GM18867 (cell line): Measurements from ENCODE around the gene SNX14.
A peak's percentile ranks its signal among the peaks of the same experiment; 100 is the strongest.

ENCODE experiments used
- ATAC-seq: cut with Tn5 transposase; IDR thresholded peaks from one replicate; pipeline ENCODE4 v1.9.1; 2021; ENCODE audit warnings: mild to moderate bottlenecking, moderate library complexity; ENCODE audit not compliant: unreplicated experiment

The SNX14 gene

DNA sequence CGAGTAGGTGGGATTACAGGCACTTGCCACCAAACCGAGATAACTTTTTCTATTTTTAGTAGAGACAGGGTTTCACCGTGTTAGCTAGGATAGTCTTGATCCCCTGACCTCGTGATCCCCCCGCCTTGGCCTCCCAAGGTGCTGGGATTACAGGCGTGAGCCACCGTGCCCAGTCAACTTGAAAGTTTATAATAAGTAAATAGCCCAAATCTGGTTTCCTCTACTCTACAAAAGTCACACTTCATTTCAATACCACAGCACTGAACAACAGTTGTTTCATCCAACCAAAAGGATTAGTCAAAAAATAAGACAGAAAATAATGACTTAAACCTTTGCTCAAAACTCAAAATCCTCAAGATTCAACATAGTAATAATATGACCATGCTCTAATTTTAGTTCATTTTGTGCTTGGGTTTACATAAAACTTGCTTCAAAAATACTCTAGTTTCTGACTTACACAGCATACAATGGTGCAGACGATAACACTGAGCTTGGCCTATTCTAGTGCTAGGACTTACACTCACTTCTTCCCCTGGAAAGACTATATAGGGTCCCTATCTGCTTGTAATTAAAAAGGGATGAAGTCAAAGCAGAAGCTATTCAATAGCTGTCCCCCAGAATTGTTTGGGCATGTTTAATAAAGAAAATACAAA is 87.1 kb downstream of the SNX14 start:
- ATAC-seq = no peak

DNA sequence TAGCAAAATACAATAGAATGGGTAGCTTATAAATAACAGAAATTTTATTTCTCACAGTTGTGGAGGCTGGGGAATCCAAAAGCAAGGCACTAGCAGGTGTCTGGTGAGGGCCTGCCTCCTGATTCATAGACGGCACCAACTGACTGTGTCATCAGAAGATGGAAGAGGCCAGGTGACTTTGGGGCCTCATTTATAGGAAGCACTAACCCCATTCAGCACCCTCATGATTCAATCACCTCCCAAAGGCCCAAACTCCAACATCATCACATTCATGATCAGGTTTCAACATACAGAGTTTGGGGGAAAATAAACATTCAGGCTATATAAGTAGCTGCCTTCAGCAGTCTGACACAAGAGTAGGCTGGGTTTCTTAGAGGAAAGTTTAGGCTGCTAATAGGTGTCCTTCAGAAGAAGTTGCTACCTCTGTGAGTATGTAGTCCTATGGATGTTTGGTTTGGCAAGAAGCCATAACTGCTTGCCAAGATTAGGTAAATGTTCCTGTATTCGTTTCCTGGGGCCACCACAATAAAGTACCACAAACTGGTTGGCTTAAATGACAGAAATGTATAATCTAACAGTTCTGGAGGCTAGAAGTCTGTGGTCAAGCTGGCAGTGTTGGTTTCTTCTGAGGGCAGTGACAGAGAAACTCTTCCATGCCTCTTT is 94.9 kb downstream of the SNX14 start:
- no peak for ATAC-seq

GRCh38 chr6:85496856-85497255 is 96.8 kb downstream of the SNX14 start:
- no peak for ATAC-seq

DNA sequence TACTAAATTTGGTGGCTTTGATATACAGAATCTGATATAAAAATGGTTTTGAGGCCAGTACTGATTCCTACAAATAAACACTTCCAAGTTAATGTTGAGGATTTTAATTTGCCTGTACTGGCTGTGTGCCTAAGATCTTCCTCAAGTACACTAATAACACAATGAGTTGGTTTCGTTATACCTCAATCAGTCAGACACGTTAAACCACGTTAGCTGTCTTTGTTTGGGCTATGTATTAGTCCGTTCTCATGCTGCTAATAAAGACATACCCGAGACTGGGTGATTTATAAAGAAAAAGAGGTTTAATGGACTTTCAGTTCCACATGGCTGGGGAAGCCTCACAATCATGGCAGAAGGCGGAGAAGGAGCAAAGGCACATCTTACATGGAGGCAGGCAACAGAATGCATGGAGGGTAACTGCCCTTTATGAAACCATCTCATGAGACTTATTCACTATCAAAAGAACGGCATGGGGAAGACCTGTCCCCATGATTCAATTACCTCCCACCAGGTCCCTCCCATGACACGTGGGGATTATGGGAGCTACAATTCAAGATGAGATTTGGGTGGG is 97.6 kb downstream of the SNX14 start:
- ATAC-seq = no peak

DNA sequence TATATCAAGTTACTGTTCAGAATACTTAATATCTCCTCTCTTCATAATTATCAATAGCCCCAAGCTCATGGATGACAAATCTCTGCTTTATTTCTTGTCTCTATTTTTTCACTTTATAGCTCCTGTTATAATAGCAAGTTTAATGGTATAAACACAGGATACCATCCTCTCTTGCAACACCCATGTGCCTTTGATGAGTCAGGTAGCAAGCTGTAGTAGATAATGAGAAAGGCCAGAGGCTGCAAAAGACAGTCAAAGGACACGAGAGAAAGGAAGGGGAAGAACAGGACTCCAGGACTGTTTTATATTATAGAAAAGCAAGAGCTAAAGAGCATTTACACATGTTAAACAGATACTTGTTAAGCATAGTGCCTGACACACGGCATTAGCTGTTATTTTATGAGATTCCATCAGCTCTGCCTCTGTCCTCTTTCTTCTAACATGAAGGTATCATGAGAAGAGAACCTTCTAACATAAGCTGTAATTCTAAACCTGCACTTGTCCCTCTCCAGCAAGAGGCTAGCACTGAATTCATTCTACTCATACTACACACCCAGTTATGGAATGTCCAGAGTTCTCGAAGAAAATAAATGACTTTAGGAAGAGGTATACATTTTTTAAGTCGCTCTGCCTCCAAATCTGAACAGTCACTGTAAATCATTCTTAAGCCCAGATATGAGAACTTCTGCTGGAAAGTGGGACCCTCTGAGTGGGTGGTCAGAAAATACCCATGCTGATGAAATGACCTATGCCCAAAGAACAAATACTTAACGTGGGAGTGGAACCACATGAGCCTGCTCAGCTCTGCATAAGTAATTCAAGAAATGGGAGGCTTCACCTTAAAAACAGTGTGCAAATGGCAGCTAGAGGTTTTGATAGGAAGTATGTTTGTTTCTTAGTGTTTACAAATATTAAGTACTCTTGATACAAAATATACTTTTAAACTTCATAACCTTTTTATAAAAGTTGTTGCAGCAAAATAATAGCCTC is 98.8 kb downstream of the SNX14 start:
- ATAC-seq = no peak

DNA sequence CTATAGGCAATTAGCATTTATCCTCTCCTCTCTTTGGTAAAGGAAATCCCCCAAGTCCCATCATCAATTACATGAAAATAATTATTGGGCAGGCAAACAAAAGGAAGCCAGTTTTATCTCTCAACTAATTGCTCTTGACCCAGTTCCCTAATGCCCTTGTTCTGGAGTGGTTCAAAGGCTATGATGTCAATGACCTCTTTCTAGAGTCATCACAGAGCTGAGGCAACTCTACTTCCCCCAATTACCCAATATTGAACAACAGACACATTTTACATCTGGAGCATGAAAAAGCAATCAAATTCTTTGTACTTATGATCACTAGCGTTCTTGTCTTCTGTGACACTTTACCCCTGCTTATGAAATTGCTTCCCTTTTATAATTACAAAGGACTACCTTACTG is 100.3 kb downstream of the SNX14 start:
- ATAC-seq = no peak

- ATAC-seq = no peak
These were observed 103.0 kb downstream of the SNX14 start for GRCh38 chr6:85490516-85491248.

GRCh38 chr6:85484948-85485347 is 108.7 kb downstream of the SNX14 start:
- ATAC-seq = no peak

GRCh38 chr6:85483846-85484245 is 109.8 kb downstream of the SNX14 start:
- no peak for ATAC-seq

DNA sequence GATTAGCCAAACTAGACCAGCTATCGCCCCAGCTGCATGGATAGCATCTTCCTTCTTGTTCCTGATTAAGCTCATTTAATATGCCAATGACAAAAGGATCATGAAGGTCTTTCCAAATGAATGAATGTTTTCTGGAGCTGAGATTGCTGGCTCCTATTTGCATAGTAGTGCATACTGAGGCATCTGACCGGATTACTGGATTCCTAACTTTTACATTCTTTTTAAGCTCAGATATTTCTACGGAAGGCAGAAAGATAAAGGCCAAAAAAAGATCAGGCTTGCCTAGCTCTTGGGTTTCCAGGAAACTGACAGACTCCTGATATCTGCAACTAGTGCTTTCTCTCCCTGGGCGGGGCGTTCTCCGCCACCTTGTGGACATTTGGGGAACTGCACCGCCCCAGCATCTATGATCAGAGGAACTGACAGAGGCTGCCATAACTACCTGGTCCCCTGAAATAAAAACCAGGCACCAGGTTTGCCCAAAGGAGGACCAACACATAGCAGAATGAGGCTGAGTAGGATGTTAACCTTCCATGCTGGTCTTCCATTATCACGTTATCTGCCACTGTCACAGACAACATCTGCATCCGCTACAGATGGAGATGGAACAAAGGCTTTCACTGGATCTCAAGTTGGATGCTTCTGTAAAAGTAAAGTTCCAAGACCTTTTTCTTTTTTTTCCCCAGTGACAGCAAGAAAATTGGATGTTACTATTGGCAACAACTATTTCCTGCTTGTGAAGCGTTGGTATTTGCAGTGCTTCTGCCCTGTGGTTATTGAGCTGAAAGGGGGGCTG is 110.6 kb downstream of the SNX14 start:
- peak; percentile 92 for ATAC-seq

- ATAC-seq = peak; percentile 15
These were observed 111.3 kb downstream of the SNX14 start for GRCh38 chr6:85482206-85482904.

- ATAC-seq = no peak
These were observed 114.5 kb downstream of the SNX14 start for GRCh38 chr6:85479208-85479607.

GRCh38 chr6:85476532-85476931 is 117.1 kb downstream of the SNX14 start:
- ATAC-seq = no peak

DNA sequence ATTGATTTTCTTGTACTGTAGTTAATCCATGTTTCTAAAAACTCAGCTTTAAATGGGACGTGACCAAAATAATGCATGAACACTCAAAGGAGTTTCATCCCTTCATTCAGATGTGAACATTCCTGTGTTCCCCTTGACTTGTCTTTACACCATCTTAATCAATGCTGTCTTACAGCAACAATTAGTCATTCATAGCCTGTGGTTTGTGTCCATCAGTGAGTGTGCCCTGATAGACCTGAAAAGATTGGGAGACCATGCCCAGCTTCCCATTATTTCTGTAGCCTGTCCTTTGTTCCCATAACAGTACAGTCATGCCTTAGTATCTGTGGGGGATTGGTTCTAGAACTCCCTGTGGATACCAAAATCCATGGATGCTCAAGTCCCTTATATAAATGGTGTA is 119.9 kb downstream of the SNX14 start:
- no peak for ATAC-seq

DNA sequence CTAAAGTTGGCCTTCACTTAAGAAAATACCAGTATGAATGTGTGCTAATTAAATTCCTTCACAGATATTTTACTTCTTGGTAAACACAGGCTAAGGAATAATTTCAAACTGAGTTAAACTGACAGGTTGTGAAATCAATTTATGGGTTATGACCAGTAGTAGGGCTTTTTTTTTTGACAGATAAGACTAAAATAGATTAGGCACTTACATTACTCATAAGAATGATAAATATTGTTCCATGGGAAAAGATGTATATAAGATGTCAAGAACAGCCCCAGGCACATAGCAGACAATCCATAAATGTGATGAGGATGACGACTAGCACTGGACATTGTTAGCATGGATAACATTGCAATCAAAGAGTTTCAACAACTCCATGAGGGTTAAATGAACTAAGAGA is 120.9 kb downstream of the SNX14 start:
- no peak for ATAC-seq

DNA sequence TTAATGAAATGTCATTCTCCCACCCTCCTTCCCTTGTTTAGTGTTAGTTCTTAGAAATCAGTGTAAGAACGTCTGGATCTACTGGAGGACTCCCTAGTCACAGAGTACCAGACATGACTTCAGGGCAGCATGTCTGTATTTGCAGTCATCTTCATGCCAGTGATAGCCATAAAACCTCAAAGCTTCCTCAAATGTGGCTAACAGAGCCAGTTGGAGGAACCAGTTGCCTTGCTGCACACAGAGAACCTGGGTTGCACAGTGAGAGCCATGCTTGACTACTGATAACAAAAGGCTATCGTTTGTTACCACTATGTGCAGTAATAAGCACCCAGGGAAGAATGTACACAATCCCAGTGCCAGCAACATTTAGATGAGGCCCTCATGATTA is 123.6 kb downstream of the SNX14 start:
- ATAC-seq = no peak

GRCh38 chr6:85469276-85470022 is 124.2 kb downstream of the SNX14 start:
- no peak for ATAC-seq

DNA sequence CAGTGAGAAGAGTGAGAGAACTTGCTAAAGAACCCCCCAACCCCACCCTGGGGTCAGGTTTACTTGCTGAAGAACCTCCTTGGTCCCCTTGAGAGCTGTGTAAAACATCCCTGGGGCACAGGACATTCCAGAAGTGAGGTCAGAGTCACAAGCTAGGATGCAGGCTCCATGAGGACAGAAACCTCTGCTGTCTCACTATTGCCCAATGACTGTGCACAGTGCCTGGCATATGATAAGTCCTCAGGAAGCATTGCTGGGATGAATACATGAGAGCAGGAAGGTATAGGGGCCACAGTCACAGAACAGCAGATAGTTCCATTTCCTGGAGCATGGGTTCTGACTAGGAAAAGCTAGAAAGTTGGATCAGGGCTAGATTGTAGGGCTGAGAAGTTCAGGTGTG is 125.3 kb downstream of the SNX14 start:
- no peak for ATAC-seq

DNA sequence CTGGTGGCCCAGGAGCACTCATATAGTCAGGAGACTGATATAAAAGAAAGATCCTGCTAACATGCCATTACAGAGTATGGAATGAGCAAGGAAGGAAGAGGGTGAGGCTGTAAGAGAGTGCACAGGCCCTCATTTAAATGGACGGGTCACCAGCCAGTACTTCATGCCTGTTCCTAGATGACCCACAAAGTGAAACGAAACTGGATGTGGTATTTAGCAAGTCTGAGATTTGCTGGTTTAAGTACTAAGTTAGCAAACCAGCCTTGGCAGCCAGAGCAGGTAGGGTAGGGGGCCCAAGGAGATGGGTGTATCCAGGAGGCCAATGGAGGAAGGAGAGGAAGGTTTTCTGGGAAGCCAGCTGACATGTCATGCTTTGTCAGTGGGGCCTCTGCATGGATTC is 127.9 kb downstream of the SNX14 start:
- ATAC-seq = peak; percentile 60
